ENCODE data around the gene MCRIP1. TPM values are rescaled to one million over a fixed set of nuclear protein-coding genes. Genes with fewer than 3 reads are reported as not detected.
A peak's percentile ranks its signal among the peaks of the same experiment; 100 is the strongest.

MCRIP1 gene
- total and polyA plus RNA-seq, 2 of the 13 experiments (the other 11 are each of a cell fraction or from before 2014, with no cell fraction given), result 79.7 to 84.9 TPM

DNA sequence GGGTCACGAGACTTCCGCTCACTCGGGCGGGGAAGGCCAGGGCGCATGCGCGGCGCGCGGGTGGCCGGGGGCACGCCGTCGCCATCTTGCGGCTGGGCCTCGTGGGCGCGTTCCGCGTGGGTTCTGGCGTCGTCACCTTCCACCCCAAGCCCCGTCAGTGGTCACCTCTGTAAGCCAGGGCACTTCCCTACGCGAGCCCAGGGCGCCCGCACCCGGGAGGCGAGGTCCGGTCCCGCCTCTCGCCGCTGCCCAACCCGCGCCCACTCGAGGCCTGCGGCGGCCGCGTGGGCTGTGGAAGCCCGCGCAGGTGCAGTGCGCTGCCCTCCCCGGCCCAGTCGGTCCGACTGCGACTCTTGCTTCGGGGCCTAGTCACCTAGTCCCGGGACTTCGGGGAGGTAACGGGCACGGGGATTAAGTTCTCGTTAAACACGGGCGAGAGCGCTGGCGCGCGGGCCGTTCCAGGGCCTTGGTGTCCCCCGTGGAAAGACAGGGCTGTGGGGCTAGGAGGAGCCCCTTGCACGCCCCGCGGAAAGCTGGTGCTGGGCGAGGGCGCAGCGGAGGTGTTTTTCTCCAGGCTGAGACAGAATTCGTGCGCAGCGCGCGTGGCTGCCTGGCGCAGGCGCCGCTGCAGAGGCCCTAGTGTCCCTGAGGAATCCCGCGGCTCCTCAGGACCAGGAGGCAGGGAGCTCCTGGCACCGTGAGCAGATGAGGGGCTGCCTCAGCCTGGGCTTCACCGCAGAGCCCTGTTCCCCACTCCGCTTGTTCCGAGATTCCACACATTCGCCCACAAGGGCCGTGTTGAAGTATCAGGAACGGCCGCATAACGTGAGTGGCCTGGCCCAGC, 38.5 kb upstream of the MCRIP1 start (continued):
- TF ChIP-seq ZFP36L1 (CRISPR knock-in tag; IDR thresholded peaks at IDR 0.05), result peak; percentile 93
- TF ChIP-seq, protein P1, sequence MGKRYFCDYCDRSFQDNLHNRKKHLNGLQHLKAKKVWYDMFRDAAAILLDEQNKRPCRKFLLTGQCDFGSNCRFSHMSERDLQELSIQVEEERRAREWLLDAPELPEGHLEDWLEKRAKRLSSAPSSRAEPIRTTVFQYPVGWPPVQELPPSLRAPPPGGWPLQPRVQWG (CRISPR knock-in tag; IDR thresholded peaks at IDR 0.05; ENCODE audit: borderline replicate concordance, low read depth), result peak; percentile 94; the same call in 1 of the 2 replicates
- peak; percentile 89 for TF ChIP-seq ZNF441 (CRISPR knock-in tag; IDR thresholded peaks at IDR 0.05; ENCODE audit: borderline replicate concordance)
- TF ChIP-seq ZNF552 (CRISPR knock-in tag; IDR thresholded peaks at IDR 0.05; ENCODE audit: borderline replicate concordance), result peak; percentile 98
- TF ChIP-seq, protein P2, sequence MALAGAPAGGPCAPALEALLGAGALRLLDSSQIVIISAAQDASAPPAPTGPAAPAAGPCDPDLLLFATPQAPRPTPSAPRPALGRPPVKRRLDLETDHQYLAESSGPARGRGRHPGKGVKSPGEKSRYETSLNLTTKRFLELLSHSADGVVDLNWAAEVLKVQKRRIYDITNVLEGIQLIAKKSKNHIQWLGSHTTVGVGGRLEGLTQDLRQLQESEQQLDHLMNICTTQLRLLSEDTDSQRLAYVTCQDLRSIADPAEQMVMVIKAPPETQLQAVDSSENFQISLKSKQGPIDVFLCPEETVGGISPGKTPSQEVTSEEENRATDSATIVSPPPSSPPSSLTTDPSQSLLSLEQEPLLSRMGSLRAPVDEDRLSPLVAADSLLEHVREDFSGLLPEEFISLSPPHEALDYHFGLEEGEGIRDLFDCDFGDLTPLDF (CRISPR knock-in tag; IDR thresholded peaks at IDR 0.05), result peak; percentile 79
- peak; percentile 92 for TF ChIP-seq ZNF790 (CRISPR knock-in tag; IDR thresholded peaks at IDR 0.05; ENCODE audit: borderline replicate concordance)
- TF ChIP-seq CREB1 (IDR thresholded peaks at IDR 0.05), result peak; percentile 84
- no peak for TF ChIP-seq CREB1 (CRISPR knock-in tag; IDR thresholded peaks at IDR 0.05)
- TF ChIP-seq HIVEP1 (CRISPR knock-in tag; IDR thresholded peaks at IDR 0.05), result no peak
- TF ChIP-seq, protein P3, sequence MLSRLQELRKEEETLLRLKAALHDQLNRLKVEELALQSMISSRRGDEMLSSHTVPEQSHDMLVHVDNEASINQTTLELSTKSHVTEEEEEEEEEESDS (CRISPR knock-in tag; IDR thresholded peaks at IDR 0.05; ENCODE audit: borderline replicate concordance), result no peak
- TF ChIP-seq ONECUT2 (CRISPR knock-in tag; IDR thresholded peaks at IDR 0.05), result no peak
- TF ChIP-seq RARG (CRISPR knock-in tag; IDR thresholded peaks at IDR 0.05; ENCODE audit: low read depth), result peak; percentile 45; the same call in 1 of the 2 replicates
- TF ChIP-seq ATF3 (CRISPR knock-in tag; IDR thresholded peaks at IDR 0.05), result peak; percentile 29; the same call in 1 of the 2 replicates
- TF ChIP-seq ZNF180 (CRISPR knock-in tag; IDR thresholded peaks at IDR 0.05; ENCODE audit: borderline replicate concordance, low read depth), result no peak
- peak; percentile 83 for TF ChIP-seq PHF8 (CRISPR knock-in tag; IDR thresholded peaks at IDR 0.05)
- peak; percentile 97 for TF ChIP-seq ZNF550 (CRISPR knock-in tag; IDR thresholded peaks at IDR 0.05; ENCODE audit: borderline replicate concordance)
- TF ChIP-seq, protein P4, sequence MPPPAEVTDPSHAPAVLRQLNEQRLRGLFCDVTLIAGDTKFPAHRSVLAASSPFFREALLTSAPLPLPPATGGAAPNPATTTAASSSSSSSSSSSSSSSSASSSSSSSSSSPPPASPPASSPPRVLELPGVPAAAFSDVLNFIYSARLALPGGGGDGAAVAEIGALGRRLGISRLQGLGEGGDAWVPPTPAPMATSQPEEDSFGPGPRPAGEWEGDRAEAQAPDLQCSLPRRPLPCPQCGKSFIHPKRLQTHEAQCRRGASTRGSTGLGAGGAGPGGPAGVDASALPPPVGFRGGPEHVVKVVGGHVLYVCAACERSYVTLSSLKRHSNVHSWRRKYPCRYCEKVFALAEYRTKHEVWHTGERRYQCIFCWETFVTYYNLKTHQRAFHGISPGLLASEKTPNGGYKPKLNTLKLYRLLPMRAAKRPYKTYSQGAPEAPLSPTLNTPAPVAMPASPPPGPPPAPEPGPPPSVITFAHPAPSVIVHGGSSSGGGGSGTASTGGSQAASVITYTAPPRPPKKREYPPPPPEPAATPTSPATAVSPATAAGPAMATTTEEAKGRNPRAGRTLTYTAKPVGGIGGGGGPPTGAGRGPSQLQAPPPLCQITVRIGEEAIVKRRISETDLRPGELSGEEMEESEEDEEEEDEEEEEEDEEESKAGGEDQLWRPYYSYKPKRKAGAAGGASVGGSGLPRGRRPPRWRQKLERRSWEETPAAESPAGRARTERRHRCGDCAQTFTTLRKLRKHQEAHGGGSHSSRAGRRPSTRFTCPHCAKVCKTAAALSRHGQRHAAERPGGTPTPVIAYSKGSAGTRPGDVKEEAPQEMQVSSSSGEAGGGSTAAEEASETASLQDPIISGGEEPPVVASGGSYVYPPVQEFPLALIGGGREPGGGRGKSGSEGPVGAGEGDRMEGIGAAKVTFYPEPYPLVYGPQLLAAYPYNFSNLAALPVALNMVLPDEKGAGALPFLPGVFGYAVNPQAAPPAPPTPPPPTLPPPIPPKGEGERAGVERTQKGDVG (CRISPR knock-in tag; IDR thresholded peaks at IDR 0.05; ENCODE audit: borderline replicate concordance), result peak; percentile 98
- peak; percentile 77; the same call in 1 of the 2 replicates for TF ChIP-seq ZNF569 (CRISPR knock-in tag; IDR thresholded peaks at IDR 0.05; ENCODE audit: borderline replicate concordance)
- peak; percentile 58 for TF ChIP-seq ZNF678 (CRISPR knock-in tag; IDR thresholded peaks at IDR 0.05)
- no peak for TF ChIP-seq NFE2L2 (IDR thresholded peaks at IDR 0.05; ENCODE audit: low read length)
- TF ChIP-seq ZNF879 (CRISPR knock-in tag; IDR thresholded peaks at IDR 0.05), result peak; percentile 94
- 0 out of 2 replicates have a peak, but pooled peaks have one; percentile 47 for TF ChIP-seq ZBTB7B (CRISPR knock-in tag; IDR thresholded peaks at IDR 0.05)
- TF ChIP-seq TEAD2 (CRISPR knock-in tag; IDR thresholded peaks at IDR 0.05), result peak; percentile 90
- TF ChIP-seq, protein P5, sequence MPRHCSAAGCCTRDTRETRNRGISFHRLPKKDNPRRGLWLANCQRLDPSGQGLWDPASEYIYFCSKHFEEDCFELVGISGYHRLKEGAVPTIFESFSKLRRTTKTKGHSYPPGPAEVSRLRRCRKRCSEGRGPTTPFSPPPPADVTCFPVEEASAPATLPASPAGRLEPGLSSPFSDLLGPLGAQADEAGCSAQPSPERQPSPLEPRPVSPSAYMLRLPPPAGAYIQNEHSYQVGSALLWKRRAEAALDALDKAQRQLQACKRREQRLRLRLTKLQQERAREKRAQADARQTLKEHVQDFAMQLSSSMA (CRISPR knock-in tag; IDR thresholded peaks at IDR 0.05), result peak; percentile 84; the same call in 1 of the 2 replicates
